ENCODE measurements around the gene ARFGAP3.

Gene ARFGAP3

DNA sequence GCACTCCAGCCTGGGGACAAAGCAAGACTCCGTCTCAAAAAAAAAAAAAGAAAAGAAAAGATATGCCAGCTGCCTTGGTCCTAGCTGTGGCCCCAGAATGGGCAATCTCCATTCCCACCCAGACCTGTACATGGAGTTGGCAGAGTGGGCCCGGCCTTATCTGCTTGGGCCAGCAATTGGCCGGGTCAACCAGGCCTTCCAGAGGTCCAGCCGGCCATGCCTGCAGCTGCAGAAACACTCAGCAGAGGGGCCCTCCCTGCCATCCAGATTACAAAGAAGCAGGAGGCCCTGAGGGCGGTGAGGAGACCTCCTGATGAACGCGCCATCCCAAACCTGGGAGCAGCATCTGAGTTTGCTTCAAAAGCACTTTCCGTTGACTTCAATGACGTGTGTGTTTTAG is 26.9 kb upstream of the ARFGAP3 start:
- DNase-seq (ENCODE audit: low read depth) = no peak

DNA sequence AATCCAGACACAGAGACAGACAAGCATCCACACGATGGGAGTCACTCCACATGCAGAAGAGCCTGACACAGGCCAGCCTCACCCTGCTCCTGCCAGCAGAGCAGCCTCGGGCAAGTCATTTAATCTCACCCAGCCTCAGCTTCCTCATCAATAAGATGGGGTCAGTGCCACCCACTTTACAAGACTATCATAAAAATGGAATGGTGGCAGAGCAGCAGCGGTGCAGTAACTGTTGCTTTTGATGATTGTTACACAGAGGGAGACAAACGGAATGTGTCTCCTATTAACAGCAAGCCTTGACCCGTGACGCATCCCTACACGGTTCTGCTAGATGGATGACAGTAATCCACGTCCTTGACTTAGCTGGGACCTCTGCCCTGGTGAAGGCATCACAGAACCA is 26.0 kb upstream of the ARFGAP3 start:
- no peak for DNase-seq (ENCODE audit: low read depth)

DNA sequence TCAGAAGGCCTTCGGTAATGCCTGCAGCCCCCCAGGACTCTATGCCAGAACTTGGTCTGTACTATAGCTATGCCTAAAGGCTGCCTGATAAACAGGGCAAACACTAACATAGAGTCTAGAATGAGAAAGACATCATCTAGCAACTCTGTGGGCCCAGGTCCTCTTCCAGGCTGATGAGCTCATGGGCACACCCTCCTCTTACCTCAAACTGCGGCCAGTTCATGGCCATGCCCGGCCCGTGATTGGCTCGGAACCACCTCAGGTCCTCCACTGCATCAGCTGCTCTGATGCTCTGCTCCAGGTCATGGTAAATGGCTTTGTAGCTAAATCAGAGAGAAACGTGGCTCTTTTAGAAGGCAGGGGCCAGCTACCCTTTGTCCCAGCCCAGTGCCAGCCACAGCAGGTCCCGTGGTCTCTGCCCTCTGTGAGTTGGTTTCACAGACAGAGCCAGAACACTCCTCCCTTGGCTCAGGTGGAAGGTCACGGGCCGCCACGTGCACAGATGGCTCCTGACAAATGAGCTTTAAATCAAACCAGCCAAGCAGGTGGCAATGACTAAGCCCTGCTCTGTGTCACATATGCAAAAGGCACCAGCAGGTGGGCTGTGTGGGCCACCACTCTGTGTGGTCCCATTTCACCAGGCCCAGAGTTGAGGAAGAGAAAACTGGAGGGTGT is 25.0 kb upstream of the ARFGAP3 start:
- DNase-seq (ENCODE audit: low read depth) = no peak

DNA sequence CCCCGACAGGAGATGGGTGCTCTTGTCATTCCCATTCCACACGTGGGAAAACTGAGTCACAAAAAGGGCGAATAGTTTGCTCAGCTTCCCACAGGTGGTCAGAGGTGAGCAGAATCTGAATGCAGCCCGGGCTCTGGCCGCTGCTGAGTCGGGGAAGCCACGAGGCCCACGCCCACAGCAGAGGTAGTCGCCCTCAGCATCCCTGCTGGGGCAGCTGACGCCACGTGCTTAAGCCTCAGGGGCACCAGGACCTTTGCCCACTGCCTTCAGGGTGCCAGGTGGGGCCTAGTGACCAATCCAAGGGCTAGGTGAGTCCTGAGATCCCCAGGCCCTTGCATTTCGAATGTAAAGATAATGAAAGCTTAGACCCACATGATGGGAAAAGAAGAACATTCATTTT is 24.2 kb upstream of the ARFGAP3 start:
- DNase-seq (ENCODE audit: low read depth) = no peak

DNA sequence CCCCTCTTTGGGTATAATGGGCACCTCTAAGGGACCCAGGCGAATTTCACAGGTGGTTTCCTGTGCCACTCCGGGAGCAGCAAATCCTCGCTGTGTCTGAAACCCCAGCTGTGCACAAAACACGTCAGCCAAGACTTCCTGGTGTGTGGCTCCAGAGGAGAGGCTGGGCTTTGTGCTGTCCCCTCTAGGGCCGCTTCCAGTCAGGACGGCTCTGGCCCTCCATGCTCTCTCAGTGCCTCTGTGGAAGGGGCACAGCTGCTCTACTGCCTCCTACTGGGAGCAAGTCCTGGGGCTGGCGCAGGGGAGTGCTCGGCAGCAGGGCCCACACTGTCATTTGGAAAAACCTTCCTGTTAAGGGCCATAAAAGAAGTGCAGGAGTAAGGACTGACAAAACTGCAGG is 23.7 kb upstream of the ARFGAP3 start:
- no peak for DNase-seq (ENCODE audit: low read depth)

DNA sequence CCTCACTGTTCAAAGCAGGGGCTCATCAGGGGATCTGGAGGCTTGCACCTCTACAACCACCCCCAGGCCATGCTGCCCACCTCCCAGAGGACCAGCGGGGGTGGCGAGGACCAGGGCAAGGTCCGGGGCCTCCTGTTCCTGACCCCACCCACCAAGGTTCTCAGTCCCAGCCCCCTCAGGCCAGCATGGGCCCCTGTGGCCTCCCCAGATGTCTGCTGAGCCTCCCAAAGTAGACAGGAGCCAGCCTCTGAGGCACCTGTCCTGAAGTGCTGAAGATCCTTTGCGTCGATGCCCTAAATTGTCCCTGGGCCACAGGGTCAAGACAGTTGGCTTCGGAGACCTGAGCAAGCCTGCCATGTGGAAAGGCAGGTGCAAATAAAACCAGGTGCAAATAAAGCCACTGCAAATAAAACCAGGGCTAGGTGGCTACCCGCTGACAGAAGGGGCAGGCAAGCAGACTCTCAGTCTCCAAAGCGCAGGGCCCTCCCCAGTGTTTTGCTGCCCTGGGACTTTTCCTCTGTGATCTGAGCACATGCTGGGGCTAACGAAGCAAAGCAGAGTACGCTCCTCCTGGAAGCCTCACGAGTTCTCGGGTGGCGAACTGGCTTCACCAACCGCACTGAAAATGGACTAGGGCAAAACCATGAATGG is 22.4 kb upstream of the ARFGAP3 start:
- no peak for DNase-seq (ENCODE audit: low read depth)

DNA sequence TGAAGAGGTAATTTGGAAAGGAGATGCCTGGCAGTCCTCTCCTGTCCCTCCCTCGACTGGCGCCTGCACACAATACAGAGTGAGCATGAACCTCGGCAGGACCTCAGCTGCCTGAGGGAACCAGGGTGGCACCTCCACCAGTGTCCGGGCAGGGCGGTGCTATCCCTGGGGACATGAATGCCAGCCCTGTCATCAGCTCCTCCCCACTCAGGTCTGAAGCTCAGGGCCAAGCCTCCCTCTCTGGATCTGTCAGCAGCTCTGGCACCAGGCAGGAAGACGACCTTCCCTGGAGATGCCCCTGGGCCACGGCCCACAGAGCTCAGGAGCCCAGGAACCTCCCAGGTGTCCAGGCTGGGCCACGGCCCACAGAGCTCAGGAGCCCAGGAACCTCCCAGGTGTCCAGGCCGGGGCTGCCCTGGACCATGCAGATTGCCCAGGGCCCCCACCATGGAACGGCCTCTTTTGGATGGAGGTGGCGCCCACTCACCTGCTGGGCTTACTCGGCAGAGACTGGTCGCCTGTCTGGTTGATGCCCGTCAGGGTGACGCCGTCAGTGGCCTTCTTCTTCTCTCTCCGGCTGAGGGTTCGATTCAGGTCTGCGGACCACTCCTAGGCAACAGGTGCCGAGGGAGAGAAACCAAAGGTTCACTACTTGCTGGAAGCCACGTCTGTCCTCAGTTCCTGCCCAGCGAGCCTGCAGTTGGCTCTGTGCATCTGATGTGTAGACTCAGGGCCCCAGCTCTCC is 21.7 kb upstream of the ARFGAP3 start:
- no peak for DNase-seq (ENCODE audit: low read depth)

DNA sequence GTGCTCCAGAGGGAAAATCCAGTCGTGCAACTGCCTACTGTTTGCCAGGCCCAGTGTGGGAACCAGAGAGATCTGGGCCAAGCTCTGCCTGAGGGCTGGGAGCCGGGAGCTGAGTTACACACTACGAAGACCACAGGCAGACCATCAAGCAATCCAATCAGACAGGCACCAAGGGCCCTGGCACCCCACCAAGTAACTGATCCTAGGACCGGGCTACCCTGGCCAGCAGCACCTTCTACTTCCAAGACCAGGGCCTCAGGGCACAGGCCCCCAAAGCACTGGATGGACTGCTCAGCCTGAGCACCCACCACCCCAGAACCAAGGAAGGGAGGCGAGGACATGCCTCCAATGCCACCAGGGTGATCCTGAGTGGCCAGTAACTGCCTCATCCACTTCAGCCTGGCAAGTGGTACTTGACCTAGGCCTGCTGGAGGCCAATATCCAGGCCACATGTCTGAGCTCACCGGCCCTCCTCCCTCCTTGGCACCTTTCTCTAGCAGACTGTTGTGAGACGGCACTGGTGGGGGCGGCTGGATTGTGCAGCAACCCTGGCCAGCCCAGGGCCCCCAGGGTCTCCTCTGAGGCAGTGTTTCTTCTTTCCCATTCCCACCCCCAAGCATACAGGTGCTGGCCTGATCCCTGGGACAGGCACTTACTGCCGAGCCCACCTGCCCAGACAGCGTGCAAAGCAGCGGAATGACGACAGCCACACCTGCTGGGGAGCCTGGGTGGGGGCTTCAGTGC is 20.7 kb upstream of the ARFGAP3 start:
- DNase-seq (ENCODE audit: low read depth) = no peak

DNA sequence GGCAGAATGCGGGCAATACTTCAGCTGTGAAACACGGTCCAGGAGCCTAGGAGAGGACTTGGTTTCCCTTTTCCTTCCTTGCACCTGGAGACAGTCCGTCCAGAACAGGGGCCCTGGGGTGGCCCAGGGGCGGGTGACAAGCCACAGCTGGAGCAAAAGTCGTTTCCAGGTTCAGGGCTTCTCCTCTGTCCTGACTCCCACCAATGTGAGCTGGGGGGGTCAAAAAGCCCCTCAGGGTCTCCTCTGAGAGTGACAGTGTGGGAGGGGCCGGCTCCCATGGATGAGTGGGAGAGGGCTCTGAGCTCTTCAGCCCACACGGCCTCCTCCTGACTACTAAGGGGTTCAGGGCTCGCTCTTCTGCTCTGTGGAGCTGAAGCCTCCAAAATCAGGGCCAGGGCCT is 20.1 kb upstream of the ARFGAP3 start:
- DNase-seq (ENCODE audit: low read depth) = no peak

DNA sequence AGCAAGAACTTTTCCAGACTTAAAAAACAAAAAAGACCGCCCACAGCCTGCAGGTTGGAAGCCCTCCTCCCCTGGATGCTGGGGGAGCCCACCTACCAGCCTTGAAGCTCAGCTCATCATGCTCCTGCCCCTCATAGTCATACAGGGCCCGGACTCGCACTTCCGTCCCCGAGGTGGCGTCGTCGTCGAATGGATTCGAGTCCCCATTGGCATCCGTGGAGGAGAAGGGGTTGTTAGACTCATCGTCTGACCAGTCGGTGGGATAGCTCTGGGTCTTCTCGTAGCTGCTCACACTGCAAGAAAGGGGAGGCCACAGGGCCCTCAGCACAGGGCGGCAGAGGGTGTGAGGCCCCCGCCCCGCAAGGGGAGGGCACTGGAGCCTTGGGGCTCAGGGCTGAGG is 19.0 kb upstream of the ARFGAP3 start:
- no peak for DNase-seq (ENCODE audit: low read depth)

DNA sequence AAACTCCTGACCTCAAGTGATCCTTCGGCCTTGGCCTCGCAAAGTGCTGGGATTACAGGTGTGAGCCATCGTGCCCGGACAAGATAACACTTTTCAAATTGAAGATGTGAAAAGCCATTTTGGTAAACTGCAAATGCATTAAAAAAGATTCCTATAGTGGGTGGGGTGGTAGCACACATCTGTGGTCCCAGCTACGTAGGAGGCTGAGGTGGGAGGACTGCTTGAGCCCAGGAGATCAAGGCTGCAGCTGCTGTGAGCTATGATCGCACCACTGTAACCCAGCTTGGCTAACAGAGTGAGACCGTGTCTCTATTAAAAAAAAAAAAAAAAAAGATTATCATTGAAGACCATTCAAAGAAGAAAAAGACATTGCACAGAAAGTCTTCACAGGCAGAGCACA is 16.9 kb upstream of the ARFGAP3 start:
- DNase-seq (ENCODE audit: low read depth) = no peak

DNA sequence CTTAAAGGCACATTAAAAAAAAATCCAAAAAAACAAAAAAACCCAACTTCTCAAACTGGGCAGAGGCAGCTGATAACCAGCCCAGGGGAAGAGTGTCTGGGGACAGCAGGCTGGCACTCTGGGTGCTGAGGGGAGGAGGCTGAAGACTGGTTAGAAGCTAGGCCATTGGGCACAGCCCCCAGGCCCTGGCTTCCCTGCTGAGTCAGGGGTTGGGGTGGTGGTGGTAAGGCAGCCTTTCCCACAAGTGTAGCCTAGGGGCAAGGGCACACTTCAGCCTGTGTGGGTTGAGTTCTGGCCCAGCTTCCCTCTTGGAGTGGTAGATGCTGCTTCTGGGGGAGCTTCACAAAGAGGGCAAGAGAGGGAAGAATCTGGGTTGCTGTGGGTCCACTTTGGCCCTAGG is 16.3 kb upstream of the ARFGAP3 start:
- DNase-seq (ENCODE audit: low read depth) = no peak

DNA sequence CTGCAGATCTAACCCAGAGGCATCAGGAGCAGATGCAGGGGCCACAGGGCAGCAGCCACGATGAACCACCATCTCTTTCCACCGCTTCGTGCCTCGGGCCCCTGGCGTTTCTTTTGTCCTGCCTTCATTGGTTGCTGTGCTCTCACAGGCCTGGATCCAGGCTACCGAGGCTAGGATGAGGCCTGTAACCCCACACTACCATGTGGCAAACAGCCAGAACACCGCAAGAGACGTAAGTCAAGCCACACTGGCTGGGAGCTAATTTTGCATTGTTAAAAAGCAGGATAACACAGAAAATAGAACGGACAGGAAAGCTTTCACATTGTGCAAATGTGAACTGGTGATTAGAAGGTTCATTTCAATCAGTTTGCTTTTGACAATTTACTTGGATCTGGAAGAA is 15.7 kb upstream of the ARFGAP3 start:
- no peak for DNase-seq (ENCODE audit: low read depth)

DNA sequence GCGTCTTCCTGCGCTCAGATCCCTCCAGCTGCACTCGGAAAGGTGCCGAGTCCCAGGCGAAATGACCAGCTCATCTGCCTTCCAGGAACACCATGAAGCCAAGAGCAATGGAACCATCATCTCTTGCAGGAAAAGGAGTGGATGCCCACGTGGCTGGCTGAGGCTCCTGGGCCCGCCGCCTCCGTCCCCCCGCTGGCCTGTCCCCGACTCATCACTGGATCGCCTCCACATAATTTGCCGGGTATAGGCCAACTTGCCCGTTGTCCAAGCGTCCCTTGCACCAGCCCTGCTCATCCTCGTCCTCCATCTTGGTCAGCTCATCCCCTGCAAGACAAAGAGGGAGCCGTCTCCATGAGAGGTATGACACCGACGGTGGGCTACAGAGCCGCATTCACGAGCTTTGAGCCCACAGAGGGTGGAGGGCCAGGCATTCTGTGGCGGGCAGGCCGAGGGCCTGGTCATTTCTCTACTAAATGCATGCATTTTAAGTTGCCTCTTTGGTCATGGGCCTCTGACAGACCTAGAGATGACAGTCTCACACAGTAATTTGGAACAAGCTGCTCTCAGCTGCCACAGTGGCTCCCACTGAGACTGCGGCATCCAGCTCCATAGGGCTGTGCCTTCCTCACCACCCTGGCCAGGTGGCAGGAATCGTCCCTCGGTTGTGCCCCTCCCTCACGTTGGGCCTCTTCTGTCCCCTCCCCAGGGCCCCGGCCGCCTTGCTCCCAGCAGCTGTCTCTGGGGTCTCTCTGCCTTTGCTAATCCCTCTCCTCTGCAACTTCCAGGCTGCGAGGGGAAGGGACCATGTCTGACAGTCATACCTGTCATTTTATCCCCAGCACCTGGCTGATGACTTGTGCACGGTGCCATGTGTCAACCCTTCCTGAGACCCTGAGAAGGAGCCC is 14.3 kb upstream of the ARFGAP3 start:
- no peak for DNase-seq (ENCODE audit: low read depth)

DNA sequence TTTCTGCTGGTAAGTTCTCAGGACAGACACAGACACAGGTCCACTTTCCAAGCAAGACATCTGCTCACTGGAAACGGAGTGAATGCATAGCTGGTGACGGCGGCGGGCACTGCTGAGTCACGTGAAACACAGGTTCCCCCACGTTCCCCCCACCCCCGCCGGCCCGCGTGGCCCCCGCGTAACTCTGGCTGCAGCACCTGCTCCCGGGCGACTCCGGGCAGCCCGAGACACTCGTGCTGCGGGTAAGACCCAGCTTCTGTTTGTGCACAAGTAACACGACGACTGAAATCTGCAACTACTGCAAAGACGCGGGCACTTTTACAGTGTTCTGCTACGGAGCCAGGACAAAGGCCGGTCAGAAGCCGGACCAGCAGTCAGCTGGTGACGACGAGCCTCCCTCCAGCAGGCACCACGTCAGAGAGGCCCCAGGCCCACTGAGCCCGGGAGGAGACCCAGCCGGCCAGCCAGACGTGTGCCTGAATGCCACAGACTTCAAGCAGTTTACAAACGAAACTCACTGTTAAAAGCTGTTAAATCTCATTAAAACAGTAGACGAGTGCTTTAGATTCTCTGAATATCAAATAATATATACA is 12.9 kb upstream of the ARFGAP3 start:
- no peak for DNase-seq (ENCODE audit: low read depth)

DNA sequence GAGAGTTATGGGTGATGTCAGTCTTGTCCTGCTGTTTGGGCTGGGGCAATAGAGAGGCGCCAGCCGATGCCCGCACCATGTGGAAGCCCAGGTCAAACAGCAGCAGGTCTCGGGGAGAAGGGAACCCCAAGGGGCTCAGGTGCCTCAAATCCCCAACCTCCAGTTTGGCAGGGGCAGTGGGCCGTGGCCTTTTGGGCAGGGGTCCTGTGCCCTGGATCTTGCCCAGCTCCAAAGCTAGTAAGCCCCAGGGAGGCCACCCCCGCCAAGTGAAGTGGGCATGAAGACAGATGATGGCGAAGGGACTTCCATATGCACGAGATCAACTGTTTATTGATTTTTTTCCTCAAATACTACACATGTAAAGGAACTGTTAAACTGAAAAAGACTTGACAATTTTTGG is 12.4 kb upstream of the ARFGAP3 start:
- no peak for DNase-seq (ENCODE audit: low read depth)

DNA sequence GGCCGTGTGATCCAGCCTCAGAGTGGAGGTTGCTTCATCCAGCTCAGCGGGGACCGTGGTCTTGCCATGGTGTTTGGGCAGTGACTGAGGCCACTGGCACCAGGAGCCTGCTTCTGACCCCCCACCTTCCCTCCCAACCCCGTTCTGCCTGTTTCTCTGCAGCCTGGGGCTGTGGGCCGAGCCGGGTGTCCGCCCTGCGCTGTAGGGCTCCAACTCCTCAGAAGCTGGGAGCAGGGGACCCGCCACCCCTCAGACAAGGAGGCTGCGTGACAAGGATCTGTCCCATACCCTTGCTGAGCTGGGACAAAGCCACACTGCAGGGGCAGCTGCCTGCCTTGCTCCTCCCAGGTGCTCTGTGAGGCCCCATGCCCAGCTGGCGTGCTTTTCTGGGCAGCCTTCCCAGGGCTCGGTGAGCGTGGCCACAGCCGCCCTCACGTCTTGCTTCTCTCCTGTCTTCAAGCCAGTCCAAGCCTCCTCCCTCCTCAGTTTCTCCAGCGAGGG is 11.7 kb upstream of the ARFGAP3 start:
- DNase-seq (ENCODE audit: low read depth) = no peak

DNA sequence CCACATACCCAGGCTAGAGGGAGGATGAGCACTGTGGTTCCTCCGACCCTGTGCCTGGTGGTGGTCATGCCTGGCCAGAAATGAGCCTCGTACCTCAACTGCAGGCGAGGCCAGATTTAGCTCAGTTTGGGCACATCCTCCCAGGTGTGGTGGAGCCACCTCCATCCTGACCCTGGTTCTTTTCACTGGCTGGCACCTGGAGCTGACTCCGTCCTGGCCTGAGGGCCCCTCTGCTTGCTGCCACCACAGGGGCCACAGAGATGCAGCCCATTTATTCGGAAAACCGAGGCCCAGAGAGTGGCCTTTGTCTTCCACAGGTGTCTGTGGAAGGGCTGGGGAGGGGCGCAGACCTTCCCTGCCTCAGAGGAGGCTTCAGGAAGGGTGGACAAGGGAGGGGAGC is 9.0 kb upstream of the ARFGAP3 start:
- DNase-seq (ENCODE audit: low read depth) = no peak

DNA sequence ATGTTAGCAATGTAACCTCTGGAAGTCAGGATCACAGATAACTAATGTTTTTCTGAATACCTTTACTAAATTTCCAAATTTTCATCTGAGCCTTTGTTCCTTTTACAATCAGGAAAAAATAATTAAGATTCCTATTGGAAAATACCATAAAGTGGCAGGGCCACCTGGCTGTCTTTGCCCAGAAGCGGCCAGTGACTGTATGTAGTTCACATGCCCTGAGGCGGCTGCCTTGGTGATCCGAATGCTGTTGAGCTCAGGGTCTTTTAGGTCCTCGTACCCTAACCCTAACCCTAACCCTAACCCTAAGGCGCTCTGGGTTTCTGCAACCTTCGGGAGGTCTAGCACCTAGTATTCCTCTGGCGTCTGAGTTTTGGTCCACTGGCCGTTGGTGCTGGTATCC is 8.5 kb upstream of the ARFGAP3 start:
- DNase-seq (ENCODE audit: low read depth) = no peak

DNA sequence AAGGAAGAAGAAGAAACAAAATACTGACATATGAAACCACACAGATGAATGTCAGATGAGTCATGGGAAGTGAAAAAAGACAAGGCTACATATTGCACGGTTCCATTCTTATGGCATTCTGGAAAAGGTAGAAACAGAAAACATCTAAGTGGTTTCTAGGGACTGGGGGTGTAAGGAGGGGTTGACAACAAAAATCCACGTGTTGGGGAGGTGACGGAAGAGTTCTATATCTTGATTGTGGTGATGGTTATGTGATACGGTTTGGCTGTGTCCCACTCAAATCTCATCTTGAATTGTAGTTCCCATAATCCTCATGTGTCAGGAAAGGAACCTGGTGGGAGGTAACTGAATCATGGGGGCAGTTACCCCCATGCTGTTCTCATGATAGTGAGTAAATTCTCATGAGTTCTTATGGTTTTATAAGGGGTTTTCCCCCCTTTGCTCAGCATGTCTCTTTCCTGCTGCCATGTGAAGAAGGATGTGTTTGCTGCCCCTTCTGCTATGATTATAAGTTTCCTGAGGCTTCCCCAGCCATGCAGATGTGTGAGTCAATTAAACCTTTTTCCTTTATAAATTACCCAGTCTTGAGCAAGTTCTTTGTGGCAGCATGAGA is 6.4 kb upstream of the ARFGAP3 start:
- DNase-seq (ENCODE audit: low read depth) = no peak

Measured in stimulated activated CD8-positive, alpha-beta memory T cell treated with anti-CD3 and anti-CD28 coated beads, Interleukin-12 subunit alpha, Interleukin-12 subunit beta, amount 100 ng/mL, for 1 hour (primary cell).